Measurements from ENCODE around the gene KCNJ2.

DNA sequence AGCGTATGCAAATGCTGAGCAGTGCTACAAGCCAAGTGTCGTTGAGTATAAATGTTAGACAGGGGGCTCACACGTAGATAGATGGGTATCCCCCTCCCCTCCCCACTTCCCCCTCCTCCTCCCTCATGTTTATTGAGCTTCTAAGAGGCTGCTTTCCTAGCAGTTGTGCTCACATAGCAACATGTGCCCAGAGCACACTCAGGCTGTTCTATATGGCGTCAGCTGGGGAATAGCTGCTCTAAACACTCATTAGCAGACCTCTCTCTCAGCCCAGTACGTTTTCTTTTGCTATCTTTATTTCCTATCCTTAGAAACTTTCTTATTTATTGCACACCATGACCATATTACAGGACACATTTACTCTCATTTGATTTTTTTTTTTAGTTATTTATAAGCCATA is 1.8 kb downstream of the KCNJ2 start:
- no peak for TF ChIP-seq EZH2 (IDR thresholded peaks at IDR 0.05; ENCODE audit: insufficient read depth, poor library complexity, severe bottlenecking)
- TF ChIP-seq EZH2phosphoT487 (IDR thresholded peaks at IDR 0.05; ENCODE audit: insufficient read depth, low read depth) = no peak

Measured in GM23248 (cell line).